ENCODE measurements around the gene LNP1. TPM values are rescaled to one million over a fixed set of nuclear protein-coding genes. Genes with fewer than 3 reads are reported as not detected.

Gene LNP1
- total and polyA plus RNA-seq, 2 donors (not counting 1 experiment from before 2014, with no cell fraction given) = 3.1 to 3.5 TPM

GRCh38 chr3:100403362-100404249 lies 2.3 kb downstream of the LNP1 start:
- Histone ChIP-seq H3K27me3 (ENCODE audit: control insufficient read depth, insufficient read depth, low read length) (no peaks in the 10 kb centered on the region), H3K4me3 (replicated peaks in 1 of 4; ENCODE audit: control extremely low read depth in 1 of 4, insufficient read depth in 1 of 4, low read depth in 3 of 4, low read length in 4 of 4) (peak overlapping the region; percentile 71 to 97 (median 89)), H3K79me2 (ENCODE audit: control insufficient read depth, insufficient read depth, low read length) (peaks cover 42% of the 10 kb centered on the region)

GRCh38 chr3:100404250-100404548 lies 2.9 kb downstream of the LNP1 start:
- no peaks in the 10 kb centered on the region for H3K27me3 ChIP-seq (ENCODE audit: control insufficient read depth, insufficient read depth, low read length)
- peak overlapping the region; percentile 90 for H3K4me2 ChIP-seq (ENCODE audit: extremely low read depth, insufficient read depth, low read length)
- no peak overlapping the region for H3K27ac ChIP-seq (ENCODE audit: insufficient read depth, low read length)
- no peaks in the 10 kb centered on the region for H3K4me1 ChIP-seq (ENCODE audit: control insufficient read depth, extremely low read depth, insufficient read depth, low read length)
- H3K9me3 ChIP-seq (ENCODE audit: control insufficient read depth, insufficient read depth, low read depth, low read length) = no peaks in the 10 kb centered on the region
- DNase-seq (ENCODE audit: low read depth in 2 of 2) = no peak
- TF ChIP-seq CTCF (conservative IDR thresholded peaks at IDR 0.05 in 1 of 2, IDR thresholded peaks at IDR 0.05 in 1 of 2; ENCODE audit: low read depth in 1 of 2, low read length in 2 of 2) (no peak), EZH2 (IDR thresholded peaks at IDR 0.05; ENCODE audit: low read length, missing control alignments) (no peak)
- peaks cover 36% of the 10 kb centered on the region for H3K79me2 ChIP-seq (ENCODE audit: control insufficient read depth, insufficient read depth, low read length)
- H2AFZ ChIP-seq (ENCODE audit: low read length) = no peak overlapping the region
- no peaks in the 10 kb centered on the region for H4K20me1 ChIP-seq (ENCODE audit: control insufficient read depth, extremely low read depth, insufficient read depth, low read length)
- no peaks in the 10 kb centered on the region for H3K36me3 ChIP-seq (ENCODE audit: control insufficient read depth, insufficient read depth, low read length)
- no peak overlapping the region for H3K9ac ChIP-seq (ENCODE audit: insufficient read depth, low read length)
- H3K4me3 ChIP-seq (replicated peaks in 1 of 4; ENCODE audit: control extremely low read depth in 1 of 4, insufficient read depth in 1 of 4, low read depth in 3 of 4, low read length in 4 of 4) = peak overlapping the region in 1 of 4 experiments; percentile 71

More at GRCh38 chr3:100403362-100404249, 2.3 kb downstream of the LNP1 start:
- H3K4me1 ChIP-seq (ENCODE audit: control insufficient read depth, extremely low read depth, insufficient read depth, low read length) = no peaks in the 10 kb centered on the region
- no peak for TF ChIP-seq CTCF (conservative IDR thresholded peaks at IDR 0.05 in 1 of 2, IDR thresholded peaks at IDR 0.05 in 1 of 2; ENCODE audit: low read depth in 1 of 2, low read length in 2 of 2)
- TF ChIP-seq EZH2 (IDR thresholded peaks at IDR 0.05; ENCODE audit: low read length, missing control alignments) = no peak
- peak overlapping the region; percentile 98 for H3K27ac ChIP-seq (ENCODE audit: insufficient read depth, low read length)
- peak overlapping the region; percentile 90 for H3K4me2 ChIP-seq (ENCODE audit: extremely low read depth, insufficient read depth, low read length)
- H3K9me3 ChIP-seq (ENCODE audit: control insufficient read depth, insufficient read depth, low read depth, low read length) = no peaks in the 10 kb centered on the region
- peak overlapping the region; percentile 10 for H2AFZ ChIP-seq (ENCODE audit: low read length)
- DNase-seq (ENCODE audit: low read depth in 2 of 2) = peak in 1 of 2 donors; percentile 28
- H4K20me1 ChIP-seq (ENCODE audit: control insufficient read depth, extremely low read depth, insufficient read depth, low read length) = no peaks in the 10 kb centered on the region
- no peaks in the 10 kb centered on the region for H3K36me3 ChIP-seq (ENCODE audit: control insufficient read depth, insufficient read depth, low read length)
- no peak overlapping the region for H3K9ac ChIP-seq (ENCODE audit: insufficient read depth, low read length)

- Histone ChIP-seq H3K36me3 (ENCODE audit: control insufficient read depth, insufficient read depth, low read length) (no peaks in the 10 kb centered on the region), H3K9me3 (ENCODE audit: control insufficient read depth, insufficient read depth, low read depth, low read length) (no peaks in the 10 kb centered on the region), H2AFZ (ENCODE audit: low read length) (no peak overlapping the region), H3K4me2 (ENCODE audit: extremely low read depth, insufficient read depth, low read length) (no peak overlapping the region), H3K9ac (ENCODE audit: insufficient read depth, low read length) (no peak overlapping the region), H3K79me2 (ENCODE audit: control insufficient read depth, insufficient read depth, low read length) (peaks cover 13% of the 10 kb centered on the region), H3K27ac (ENCODE audit: insufficient read depth, low read length) (no peak overlapping the region), H3K4me3 (replicated peaks in 1 of 4; ENCODE audit: control extremely low read depth in 1 of 4, insufficient read depth in 1 of 4, low read depth in 3 of 4, low read length in 4 of 4) (no peak overlapping the region), H3K27me3 (ENCODE audit: control insufficient read depth, insufficient read depth, low read length) (no peaks in the 10 kb centered on the region), H4K20me1 (ENCODE audit: control insufficient read depth, extremely low read depth, insufficient read depth, low read length) (no peaks in the 10 kb centered on the region), H3K4me1 (ENCODE audit: control insufficient read depth, extremely low read depth, insufficient read depth, low read length) (no peaks in the 10 kb centered on the region)
- no peak for DNase-seq (ENCODE audit: low read depth in 2 of 2)
- TF ChIP-seq CTCF (conservative IDR thresholded peaks at IDR 0.05 in 1 of 2, IDR thresholded peaks at IDR 0.05 in 1 of 2; ENCODE audit: low read depth in 1 of 2, low read length in 2 of 2) (no peak), EZH2 (IDR thresholded peaks at IDR 0.05; ENCODE audit: low read length, missing control alignments) (no peak)
Observed at GRCh38 chr3:100407164-100407563, 5.8 kb downstream of the LNP1 start.

All from fibroblast of lung (primary cell).